HUES6 (cell line): ENCODE results near the gene IER2.

ENCODE experiments used
- H3K27ac ChIP-seq: 2 replicates; pipeline ENCODE4 v1.7.0; 2013; ENCODE audit warnings: low read depth, mild to moderate bottlenecking, low read length, inconsistent platforms
- H3K27me3 ChIP-seq: 2 replicates; pipeline ENCODE4 v1.6.1; 2013; ENCODE audit warnings: low read length; ENCODE audit not compliant: control insufficient read depth, insufficient read depth
- H3K36me3 ChIP-seq: 2 replicates; pipeline ENCODE4 v1.6.1; 2013; ENCODE audit warnings: low read length; ENCODE audit not compliant: control insufficient read depth, insufficient read depth
- H3K4me1 ChIP-seq: 2 replicates; pipeline ENCODE4 v1.6.1; 2013; ENCODE audit warnings: low read length; ENCODE audit not compliant: control insufficient read depth, insufficient read depth
- H3K4me3 ChIP-seq: 2 replicates; pipeline ENCODE4 v1.5.1; 2013; ENCODE audit warnings: low read depth, low read length
- H3K9ac ChIP-seq: one replicate; pipeline ENCODE4 v1.6.1; 2013; ENCODE audit warnings: mild to moderate bottlenecking, low read length
- H3K9me3 ChIP-seq: 2 replicates; pipeline ENCODE4 v1.6.1; 2013; ENCODE audit warnings: low read depth, low read length; ENCODE audit not compliant: control insufficient read depth, insufficient read depth

IER2 gene

DNA sequence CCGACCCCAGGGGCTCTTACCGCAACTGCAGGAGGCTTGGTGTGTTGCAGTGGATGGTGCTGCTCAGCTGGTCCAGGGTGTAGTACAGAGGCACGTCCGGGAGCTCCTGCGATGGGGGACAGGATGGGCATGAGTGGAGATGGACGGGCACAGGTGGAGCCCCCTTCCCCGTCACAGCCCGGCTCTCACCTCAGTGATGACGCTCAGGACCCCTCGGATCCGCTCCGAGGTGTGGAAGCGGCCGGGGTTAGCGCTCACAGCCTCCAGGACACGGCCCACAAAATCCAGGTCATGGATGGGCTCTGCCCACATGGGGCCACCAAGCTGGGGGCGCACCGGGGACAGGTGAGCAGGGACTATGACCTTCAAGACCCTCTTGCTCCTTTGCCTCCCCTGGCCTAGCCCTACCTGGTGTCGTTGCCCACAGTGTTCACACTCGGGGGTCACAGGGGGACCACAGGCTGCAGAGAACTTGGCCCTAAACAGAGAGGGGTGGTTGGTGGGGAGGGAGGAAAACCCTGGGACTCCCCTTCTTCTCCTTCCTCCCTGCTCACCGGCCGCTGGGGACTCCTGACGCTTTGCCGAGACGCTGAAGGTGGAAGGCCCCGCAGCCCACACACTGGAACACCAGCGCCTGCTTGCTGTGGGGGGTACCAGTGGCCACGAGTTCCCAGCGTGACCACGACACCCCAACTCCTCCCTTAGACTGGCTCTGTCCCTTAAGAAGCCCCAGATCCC is 40.7 kb upstream of the IER2 start:
- H3K9ac ChIP-seq, result no peak overlapping the region
- H3K9me3 ChIP-seq, result no peaks in the 10 kb centered on the region
- no peak overlapping the region for H3K27ac ChIP-seq
- no peaks in the 10 kb centered on the region for H3K4me1 ChIP-seq
- no peak overlapping the region for H3K4me3 ChIP-seq
- H3K27me3 ChIP-seq, result no peaks in the 10 kb centered on the region
- H3K36me3 ChIP-seq, result peaks cover 45% of the 10 kb centered on the region

DNA sequence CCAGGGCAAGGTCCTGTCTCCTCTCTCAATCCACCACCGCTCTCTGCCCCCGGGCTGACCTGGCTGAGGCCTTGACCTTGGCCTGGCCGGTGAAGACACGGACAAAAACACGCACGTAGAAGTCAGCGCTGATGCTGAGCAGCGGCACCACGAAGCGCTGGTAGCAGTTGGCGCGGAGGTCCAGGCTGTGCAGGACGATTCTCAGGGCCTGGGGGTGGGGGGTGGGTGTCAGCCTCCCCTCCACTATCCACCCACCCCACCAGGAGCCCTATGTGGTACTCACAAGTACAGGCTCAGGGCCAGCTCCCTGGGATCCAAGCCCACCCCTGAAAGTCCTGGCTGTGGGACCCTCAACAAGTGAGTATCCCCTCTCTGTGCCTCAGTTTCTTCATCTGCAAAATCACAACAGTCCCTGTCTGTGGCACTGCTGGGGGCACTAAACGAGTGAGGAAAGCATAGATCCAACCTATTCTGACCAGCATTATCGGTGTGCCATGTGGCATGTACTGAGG is 40.1 kb upstream of the IER2 start:
- Histone ChIP-seq H3K9ac (no peak overlapping the region), H3K4me1 (no peaks in the 10 kb centered on the region), H3K9me3 (no peaks in the 10 kb centered on the region), H3K27ac (no peak overlapping the region), H3K36me3 (peaks cover 44% of the 10 kb centered on the region), H3K27me3 (no peaks in the 10 kb centered on the region), H3K4me3 (no peak overlapping the region)

- Histone ChIP-seq H3K4me1 (no peaks in the 10 kb centered on the region), H3K27me3 (no peaks in the 10 kb centered on the region), H3K36me3 (peaks cover 41% of the 10 kb centered on the region), H3K4me3 (no peak overlapping the region), H3K9me3 (no peaks in the 10 kb centered on the region), H3K27ac (no peak overlapping the region), H3K9ac (no peak overlapping the region)
Measured at GRCh38 chr19:13112555-13112954, 37.7 kb upstream of the IER2 start.

DNA sequence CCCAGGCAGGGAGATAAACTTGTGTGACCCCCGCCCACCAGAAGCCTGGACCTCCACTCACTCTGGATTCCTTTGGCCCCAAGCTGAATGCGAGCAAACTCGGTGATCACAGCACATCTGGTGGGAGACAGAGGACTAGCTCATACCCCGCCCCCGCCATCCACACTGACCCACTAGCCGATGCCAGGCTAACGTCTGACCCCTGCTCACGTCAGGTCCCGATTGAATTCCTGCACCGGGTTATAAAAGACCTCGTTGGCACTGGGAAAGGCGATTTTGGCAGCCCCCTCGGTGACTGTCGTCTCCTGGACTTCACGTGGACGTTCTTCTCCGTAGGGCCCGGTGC is 34.3 kb upstream of the IER2 start:
- H3K9ac ChIP-seq, result peak overlapping the region; percentile 92
- H3K36me3 ChIP-seq, result peaks cover 21% of the 10 kb centered on the region
- peak overlapping the region; percentile 83 for H3K4me3 ChIP-seq
- H3K27me3 ChIP-seq, result no peaks in the 10 kb centered on the region
- peak overlapping the region; percentile 88 for H3K27ac ChIP-seq
- H3K9me3 ChIP-seq, result no peaks in the 10 kb centered on the region
- peaks cover 20% of the 10 kb centered on the region for H3K4me1 ChIP-seq

DNA sequence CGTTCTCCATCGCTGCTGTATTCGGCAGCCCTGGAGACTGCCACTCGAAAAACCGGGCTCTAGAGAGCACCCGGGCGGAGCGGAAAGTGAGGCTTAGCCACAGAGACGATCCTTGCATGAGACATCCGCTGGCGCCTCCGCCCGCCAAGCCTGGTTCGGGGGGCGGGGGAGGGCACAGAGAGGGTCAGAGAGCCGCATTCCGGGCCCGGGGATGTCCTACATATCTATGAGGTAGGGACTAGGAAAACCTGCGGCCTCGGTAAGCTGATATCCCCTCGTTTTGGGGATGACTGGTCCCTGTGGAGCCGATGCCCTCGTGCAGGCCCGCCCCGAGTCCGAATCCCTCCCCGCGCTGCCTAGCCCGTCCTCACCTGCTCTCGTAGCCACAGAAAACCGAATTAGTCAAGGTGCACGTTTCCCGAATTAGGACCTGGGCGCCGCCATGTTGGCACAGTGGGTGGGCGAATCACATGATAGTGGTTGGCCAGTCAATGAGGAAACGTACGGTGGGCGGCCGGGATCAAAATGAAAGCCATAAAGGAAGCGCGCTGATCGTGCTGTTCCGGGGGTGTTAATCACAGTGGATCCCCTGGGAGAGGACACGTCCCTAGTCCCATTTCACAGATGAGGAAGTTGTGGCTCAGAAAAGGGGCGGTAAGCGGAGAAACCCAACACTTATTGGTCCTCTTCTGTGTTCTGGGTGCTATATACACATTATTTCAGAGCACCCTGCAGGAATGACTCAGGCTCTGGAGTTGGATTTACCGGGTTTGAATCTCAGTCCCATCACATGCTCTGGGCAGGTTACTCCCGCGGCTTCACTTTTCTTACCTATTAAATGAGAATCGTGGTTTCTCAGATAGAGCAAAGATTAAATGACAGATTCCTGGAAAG is 33.7 kb upstream of the IER2 start, which contains the start of gene TRMT1:
Gene TRMT1 (minus strand): TSS at position 459 of the 894 bp plus-strand sequence. CDS start 341 bp downstream, at position 118.
- peak within 1 kb of the TSS; percentile 88 for H3K27ac ChIP-seq
- no peaks in the 10 kb centered on the region for H3K9me3 ChIP-seq
- H3K9ac ChIP-seq, result peak within 1 kb of the TSS; percentile 92
- peak within 1 kb of the TSS; percentile 83 for H3K4me3 ChIP-seq
- peaks cover 23% of the 10 kb centered on the region for H3K36me3 ChIP-seq
- no peaks in the 10 kb centered on the region for H3K27me3 ChIP-seq
- H3K4me1 ChIP-seq, result peaks cover 27% of the 10 kb centered on the region

GRCh38 chr19:13117176-13117771 is 32.9 kb upstream of the IER2 start:
- Histone ChIP-seq H3K36me3 (peaks cover 30% of the 10 kb centered on the region), H3K27me3 (no peaks in the 10 kb centered on the region), H3K27ac (0 out of 2 replicates have a peak overlapping the region, but pooled peaks have one; percentile 88), H3K9ac (peak overlapping the region; percentile 92), H3K4me1 (peaks cover 34% of the 10 kb centered on the region), H3K9me3 (no peaks in the 10 kb centered on the region), H3K4me3 (peak overlapping the region; percentile 83)

DNA sequence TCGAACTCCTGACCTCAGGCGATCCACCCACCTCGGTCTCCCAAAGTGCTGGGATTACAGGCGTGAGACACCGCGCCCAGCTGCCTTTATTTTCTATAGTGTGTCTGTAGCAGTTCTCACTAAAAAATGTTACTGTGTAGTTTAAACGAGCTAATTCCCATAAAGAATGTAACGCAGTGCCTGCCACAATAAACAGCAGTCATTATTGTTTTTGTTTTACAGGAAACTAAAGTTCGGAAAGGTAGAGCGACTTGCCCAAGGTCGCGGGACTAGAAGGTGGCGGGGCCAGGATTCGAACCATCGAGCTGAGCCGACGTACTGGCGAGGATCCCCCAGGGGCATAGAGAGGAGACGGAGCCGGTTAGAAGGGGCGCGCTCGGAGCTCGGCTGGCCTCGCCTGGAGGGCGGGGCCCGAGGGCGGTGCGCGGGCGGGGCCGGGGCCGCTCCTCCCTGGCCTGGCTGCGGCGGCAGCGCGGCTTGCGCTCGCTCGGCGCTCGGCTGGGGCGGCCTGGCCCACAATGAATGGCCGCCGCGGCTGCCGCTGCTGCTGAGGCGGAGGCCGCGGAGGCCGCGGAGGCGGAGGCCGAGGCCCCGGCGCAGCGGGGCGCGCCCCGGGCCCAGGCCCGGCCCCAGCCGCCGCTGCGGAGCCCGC is 32.3 kb upstream of the IER2 start, which contains the start of gene NACC1:
Gene NACC1 (plus strand): TSS at position 493 of the 652 bp plus-strand sequence. CDS start 16,944 bp downstream, outside the sequence.
- no peaks in the 10 kb centered on the region for H3K27me3 ChIP-seq
- H3K9me3 ChIP-seq, result no peaks in the 10 kb centered on the region
- H3K4me1 ChIP-seq, result peaks cover 34% of the 10 kb centered on the region
- H3K36me3 ChIP-seq, result peaks cover 27% of the 10 kb centered on the region
- H3K9ac ChIP-seq, result peak within 1 kb of the TSS; percentile 99
- peak within 1 kb of the TSS; percentile 98 for H3K27ac ChIP-seq
- peak within 1 kb of the TSS; percentile 94 for H3K4me3 ChIP-seq

- Histone ChIP-seq H3K27ac (peak overlapping the region; percentile 98), H3K9me3 (no peaks in the 10 kb centered on the region), H3K4me1 (peaks cover 34% of the 10 kb centered on the region), H3K27me3 (no peaks in the 10 kb centered on the region), H3K4me3 (peak overlapping the region; percentile 94), H3K36me3 (peaks cover 22% of the 10 kb centered on the region), H3K9ac (peak overlapping the region; percentile 99)
Measured at GRCh38 chr19:13118424-13119193, 31.6 kb upstream of the IER2 start.

- Histone ChIP-seq H3K36me3 (peaks cover 24% of the 10 kb centered on the region), H3K4me3 (peak overlapping the region; percentile 94), H3K9me3 (no peaks in the 10 kb centered on the region), H3K27me3 (no peaks in the 10 kb centered on the region), H3K27ac (0 out of 2 replicates have a peak overlapping the region, but pooled peaks have one; percentile 77), H3K4me1 (peaks cover 34% of the 10 kb centered on the region), H3K9ac (peak overlapping the region; percentile 52)
Measured at GRCh38 chr19:13119627-13120026, 30.6 kb upstream of the IER2 start.

GRCh38 chr19:13120031-13120430 is 30.2 kb upstream of the IER2 start:
- H3K9ac ChIP-seq, result peak overlapping the region; percentile 52
- H3K9me3 ChIP-seq, result no peaks in the 10 kb centered on the region
- no peaks in the 10 kb centered on the region for H3K27me3 ChIP-seq
- peaks cover 24% of the 10 kb centered on the region for H3K36me3 ChIP-seq
- H3K27ac ChIP-seq, result peak overlapping the region; percentile 77; the same call in 1 of the 2 replicates
- H3K4me3 ChIP-seq, result peak overlapping the region; percentile 94
- H3K4me1 ChIP-seq, result peaks cover 34% of the 10 kb centered on the region
